ENCODE measurements around the gene DAB2IP.

DNA sequence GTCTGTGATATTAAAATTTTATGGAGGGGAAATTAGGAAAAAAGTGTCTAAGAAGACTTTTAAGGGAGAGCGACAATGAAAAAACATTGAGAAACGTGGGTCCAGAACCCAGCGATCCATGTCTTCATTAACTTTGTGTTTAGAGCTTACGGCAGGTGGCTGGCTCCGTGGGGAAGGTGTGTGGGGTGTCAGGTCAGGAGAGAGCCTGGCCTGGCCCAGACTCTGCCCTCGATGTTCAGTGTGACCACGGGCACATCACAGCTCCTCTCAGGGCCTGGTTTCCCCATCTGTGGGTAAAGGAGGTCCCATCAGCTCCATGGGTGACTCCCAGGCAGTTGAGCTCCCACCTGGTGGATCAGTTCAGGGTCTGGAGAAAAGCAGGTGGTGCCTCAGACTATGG is 22.1 kb downstream of the DAB2IP start:
- no peak for TF ChIP-seq CTCF (IDR thresholded peaks at IDR 0.05)
- TF ChIP-seq POLR2AphosphoS5 (IDR thresholded peaks at IDR 0.05) = no peak
- TF ChIP-seq POLR2A (IDR thresholded peaks at IDR 0.05) = no peak
- no peak for TF ChIP-seq EP300 (IDR thresholded peaks at IDR 0.05)
